Brain microvascular endothelial cell (primary cell): ENCODE data around the gene INPP4B.

Experiments
- DNase-seq: peaks from one replicate; pipeline ENCODE4 v3.0.0-alpha.2; 2020
- H3K27ac ChIP-seq: fragments of 250-450 bp; sonication (Bioruptor Pico); 2 replicates; pipeline ENCODE4 v1.5.1; 2020; ENCODE audit warnings: mild to moderate bottlenecking, moderate library complexity
- H3K27me3 ChIP-seq: fragments of 250-450 bp; sonication (Bioruptor Pico); replicated peaks from 2 replicates; pipeline ENCODE4 v1.5.1; 2020; ENCODE audit warnings: mild to moderate bottlenecking
- H3K36me3 ChIP-seq: fragments of 250-450 bp; sonication (Bioruptor Pico); replicated peaks from 2 replicates; pipeline ENCODE4 v1.5.1; 2020; ENCODE audit warnings: mild to moderate bottlenecking
- H3K4me3 ChIP-seq: 2 replicates; pipeline ENCODE4 v1.5.1; 2011; ENCODE audit warnings: low read depth, mild to moderate bottlenecking, control low read depth, low read length, moderate library complexity
- CTCF ChIP-seq: IDR thresholded peaks from 2 replicates; pipeline ENCODE4 v1.5.1; 2011; ENCODE audit warnings: low read depth, mild to moderate bottlenecking, moderate library complexity, low read length, control low read depth, inconsistent platforms; ENCODE audit errors: missing control alignments
- in situ Hi-C: cut with HindIII; loops from 2 replicates; pipeline ENCODE4 v1.10.0; 2017; ENCODE audit warnings: low sequenced_read_pairs, low pct_ligation_motif_present

INPP4B gene

GRCh38 chr4:142202404-142203332 is 643.4 kb downstream of the INPP4B start:
- in situ Hi-C loops: no loop called here
- no peak overlapping the region for H3K27ac ChIP-seq
- no peak overlapping the region for H3K4me3 ChIP-seq
- DNase-seq: no peak
- H3K36me3 ChIP-seq: no peaks in the 10 kb centered on the region
- H3K27me3 ChIP-seq: no peaks in the 10 kb centered on the region
- no peak for TF ChIP-seq CTCF

GRCh38 chr4:142201041-142201440 is 645.1 kb downstream of the INPP4B start:
- no peaks in the 10 kb centered on the region for H3K27me3 ChIP-seq
- in situ Hi-C loops: no loop called here
- H3K27ac ChIP-seq: no peak overlapping the region
- H3K4me3 ChIP-seq: no peak overlapping the region
- DNase-seq: no peak
- no peaks in the 10 kb centered on the region for H3K36me3 ChIP-seq
- no peak for TF ChIP-seq CTCF

- no peak overlapping the region for H3K4me3 ChIP-seq
- no peaks in the 10 kb centered on the region for H3K27me3 ChIP-seq
- H3K36me3 ChIP-seq: no peaks in the 10 kb centered on the region
- in situ Hi-C loops: no loop called here
- H3K27ac ChIP-seq: no peak overlapping the region
- TF ChIP-seq CTCF: no peak
- DNase-seq: no peak
Measured at GRCh38 chr4:142194905-142195304, 651.2 kb downstream of the INPP4B start.

- TF ChIP-seq CTCF: no peak
- H3K27me3 ChIP-seq: no peaks in the 10 kb centered on the region
- no peaks in the 10 kb centered on the region for H3K36me3 ChIP-seq
Measured at GRCh38 chr4:142191901-142192300, 654.2 kb downstream of the INPP4B start.

GRCh38 chr4:142181021-142181420 is 665.1 kb downstream of the INPP4B start:
- no peak for DNase-seq
- Histone ChIP-seq H3K4me3 (no peak overlapping the region), H3K27me3 (no peaks in the 10 kb centered on the region), H3K27ac (no peak overlapping the region), H3K36me3 (no peaks in the 10 kb centered on the region)
- in situ Hi-C loops: no loop called here
- TF ChIP-seq CTCF: no peak

More at GRCh38 chr4:142191901-142192300, 654.2 kb downstream of the INPP4B start:
- in situ Hi-C loops: no loop called here
- Histone ChIP-seq H3K27ac (no peak overlapping the region), H3K4me3 (no peak overlapping the region)
- DNase-seq: no peak
